D721Med (cell line): ENCODE data around the gene DLGAP1.

ENCODE experiments used
- DNase-seq: peaks from one replicate; pipeline ENCODE4 v3.0.0; 2011; ENCODE audit warnings: low spot score; ENCODE audit not compliant: insufficient read length
- FAIRE-seq: peaks from 2 replicates; lab custom pipeline; 2011; peaks lifted over from hg19 to GRCh38; lab: Jason Lieb, UNC
- TF ChIP-seq, protein P1 (sequence below): IDR thresholded peaks from 2 replicates; pipeline ENCODE4 v1.5.1; 2012; ENCODE audit warnings: mild to moderate bottlenecking, control low read depth; ENCODE audit not compliant: insufficient read depth; ENCODE audit errors: missing control alignments

DLGAP1 gene

DNA sequence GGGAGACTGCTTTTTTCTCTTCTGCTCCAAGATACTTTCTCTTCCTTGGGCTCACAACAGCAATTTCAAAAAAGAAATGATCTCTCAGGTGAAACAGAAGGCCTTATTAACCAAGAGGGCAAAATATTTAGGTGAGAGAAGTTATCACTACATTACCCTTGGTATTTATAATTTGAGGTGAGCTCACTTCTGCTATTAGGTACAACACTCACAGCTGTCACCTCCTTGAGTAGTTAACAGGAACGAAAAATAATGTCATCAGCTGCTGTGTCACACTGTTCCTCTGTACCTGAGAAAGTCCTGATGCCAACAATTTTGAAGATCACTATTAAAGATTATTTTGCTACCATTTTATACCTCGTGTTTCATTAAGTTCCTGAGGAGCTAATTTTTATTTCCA lies 205.0 kb downstream of the DLGAP1 start:
- TF ChIP-seq, protein P1, sequence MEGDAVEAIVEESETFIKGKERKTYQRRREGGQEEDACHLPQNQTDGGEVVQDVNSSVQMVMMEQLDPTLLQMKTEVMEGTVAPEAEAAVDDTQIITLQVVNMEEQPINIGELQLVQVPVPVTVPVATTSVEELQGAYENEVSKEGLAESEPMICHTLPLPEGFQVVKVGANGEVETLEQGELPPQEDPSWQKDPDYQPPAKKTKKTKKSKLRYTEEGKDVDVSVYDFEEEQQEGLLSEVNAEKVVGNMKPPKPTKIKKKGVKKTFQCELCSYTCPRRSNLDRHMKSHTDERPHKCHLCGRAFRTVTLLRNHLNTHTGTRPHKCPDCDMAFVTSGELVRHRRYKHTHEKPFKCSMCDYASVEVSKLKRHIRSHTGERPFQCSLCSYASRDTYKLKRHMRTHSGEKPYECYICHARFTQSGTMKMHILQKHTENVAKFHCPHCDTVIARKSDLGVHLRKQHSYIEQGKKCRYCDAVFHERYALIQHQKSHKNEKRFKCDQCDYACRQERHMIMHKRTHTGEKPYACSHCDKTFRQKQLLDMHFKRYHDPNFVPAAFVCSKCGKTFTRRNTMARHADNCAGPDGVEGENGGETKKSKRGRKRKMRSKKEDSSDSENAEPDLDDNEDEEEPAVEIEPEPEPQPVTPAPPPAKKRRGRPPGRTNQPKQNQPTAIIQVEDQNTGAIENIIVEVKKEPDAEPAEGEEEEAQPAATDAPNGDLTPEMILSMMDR = no peak
- DNase-seq = no peak
- FAIRE-seq = peak; percentile 56

DNA sequence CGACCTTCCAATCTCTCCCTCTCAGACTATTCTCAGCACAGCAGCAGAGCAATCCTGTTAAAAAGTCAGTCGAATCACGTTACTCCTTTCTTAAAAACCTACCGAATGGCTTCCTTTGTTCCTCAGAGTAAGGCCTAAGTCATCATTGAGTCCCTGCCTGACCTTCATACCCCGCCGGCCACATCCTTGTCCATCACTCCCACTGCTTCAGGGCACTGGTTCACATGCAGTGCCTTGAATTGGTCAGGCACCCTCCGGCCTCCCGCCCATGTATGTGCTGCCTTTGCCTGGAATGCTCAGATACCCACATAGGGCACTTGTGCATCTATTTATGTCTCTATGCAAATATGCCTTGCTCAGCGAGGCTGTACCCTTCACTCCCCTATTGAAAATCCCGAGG lies 206.4 kb downstream of the DLGAP1 start:
- FAIRE-seq (no peak), DNase-seq (no peak)
- TF ChIP-seq, protein P1 = no peak

DNA sequence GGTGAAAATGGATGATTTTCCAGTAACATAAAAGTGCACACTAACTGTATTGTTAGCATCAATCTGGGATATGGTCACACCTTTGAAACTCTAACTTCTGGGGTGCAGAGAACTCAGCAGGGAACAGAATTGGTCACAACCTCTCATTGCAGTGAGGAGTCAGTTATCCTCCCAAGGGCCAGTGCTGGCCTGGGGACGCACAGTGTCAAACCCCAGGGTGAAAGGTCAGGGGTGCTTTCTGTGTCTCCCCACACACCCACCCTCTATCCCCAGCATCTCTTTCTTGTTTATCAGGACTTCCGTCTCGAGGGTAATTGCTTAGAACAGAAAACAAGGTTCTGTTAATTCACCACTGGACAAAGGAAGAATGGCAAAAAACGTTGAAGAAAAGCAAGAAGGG lies 208.7 kb downstream of the DLGAP1 start:
- FAIRE-seq = no peak
- no peak for DNase-seq
- TF ChIP-seq, protein P1 = no peak

DNA sequence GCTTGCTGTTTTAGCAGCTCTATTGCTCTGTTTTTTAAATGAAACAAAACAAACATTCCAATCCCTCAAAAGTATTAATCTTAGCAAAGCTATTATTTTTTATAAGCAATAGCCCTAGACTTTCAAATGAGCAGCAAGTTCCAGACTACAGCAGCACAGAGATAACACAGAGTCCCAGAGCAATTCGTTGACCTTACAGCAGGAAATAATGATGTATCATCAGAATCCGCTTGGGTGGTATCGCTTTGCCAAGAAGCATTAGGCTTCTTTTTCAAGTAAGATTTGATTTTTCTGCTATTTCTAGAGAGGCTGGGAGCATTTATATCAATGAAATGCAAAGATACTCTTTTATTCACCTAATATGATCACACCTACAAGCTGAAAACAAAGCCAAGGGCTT lies 209.7 kb downstream of the DLGAP1 start:
- TF ChIP-seq, protein P1 = no peak
- DNase-seq (no peak), FAIRE-seq (no peak)

DNA sequence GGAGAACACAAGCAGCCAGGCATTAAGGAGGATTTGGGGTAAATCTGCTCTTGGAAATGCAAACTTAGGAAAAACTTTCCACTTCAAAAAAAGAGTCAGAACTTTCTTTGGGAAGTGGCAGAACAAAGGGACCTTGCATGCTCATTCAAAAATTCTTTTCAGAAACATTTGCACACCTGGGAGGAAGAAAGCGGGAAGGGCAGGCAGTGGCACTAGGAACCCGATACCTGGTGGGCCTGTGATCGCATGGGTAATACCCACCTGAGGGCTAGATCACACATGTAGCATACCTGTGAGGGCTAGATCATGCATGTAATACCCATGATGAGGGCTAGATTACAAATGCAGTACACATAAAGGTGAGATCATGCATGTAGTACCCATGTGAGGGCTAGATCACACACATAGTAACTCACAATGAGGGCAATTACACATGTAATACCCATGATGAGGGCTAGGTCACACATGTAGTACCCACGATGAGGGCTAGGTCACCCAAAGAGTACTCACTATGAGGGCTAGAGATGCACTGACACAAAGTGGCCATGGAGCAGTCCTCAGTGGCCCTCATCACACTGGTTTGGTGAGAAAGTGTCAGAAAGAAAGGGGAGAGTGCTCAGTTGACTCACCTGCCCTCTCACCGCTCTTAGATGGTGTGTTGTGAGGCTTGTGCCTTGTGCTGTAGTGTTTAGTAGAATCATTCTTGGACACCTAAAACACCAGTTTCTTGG lies 212.5 kb downstream of the DLGAP1 start:
- no peak for DNase-seq
- TF ChIP-seq, protein P1 = no peak
- no peak for FAIRE-seq

DNA sequence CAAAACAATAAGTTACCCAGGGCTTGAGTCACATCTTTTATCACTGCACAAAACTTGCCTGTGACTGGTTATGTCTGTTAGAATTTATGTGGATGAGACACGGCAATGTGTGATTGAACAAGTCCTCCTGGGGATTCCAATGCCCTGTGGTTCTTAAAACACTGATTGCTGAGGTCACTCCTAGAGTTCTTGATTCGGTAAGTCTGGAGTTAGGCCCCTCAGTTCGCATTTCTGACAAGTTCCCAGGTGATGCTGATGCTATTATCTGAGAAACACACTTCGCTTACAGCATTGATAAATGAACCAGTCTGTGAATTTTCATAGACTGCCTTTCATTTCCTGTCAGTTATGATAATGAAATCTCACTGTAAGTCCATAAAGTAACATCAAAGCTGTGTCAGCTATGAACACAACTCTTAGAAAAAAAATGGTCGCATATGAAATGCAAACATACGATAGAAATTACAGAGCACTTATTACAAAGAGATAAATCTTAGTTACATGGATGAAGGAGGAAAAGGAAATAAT lies 214.0 kb downstream of the DLGAP1 start:
- DNase-seq (no peak), FAIRE-seq (no peak)
- TF ChIP-seq, protein P1 = no peak

DNA sequence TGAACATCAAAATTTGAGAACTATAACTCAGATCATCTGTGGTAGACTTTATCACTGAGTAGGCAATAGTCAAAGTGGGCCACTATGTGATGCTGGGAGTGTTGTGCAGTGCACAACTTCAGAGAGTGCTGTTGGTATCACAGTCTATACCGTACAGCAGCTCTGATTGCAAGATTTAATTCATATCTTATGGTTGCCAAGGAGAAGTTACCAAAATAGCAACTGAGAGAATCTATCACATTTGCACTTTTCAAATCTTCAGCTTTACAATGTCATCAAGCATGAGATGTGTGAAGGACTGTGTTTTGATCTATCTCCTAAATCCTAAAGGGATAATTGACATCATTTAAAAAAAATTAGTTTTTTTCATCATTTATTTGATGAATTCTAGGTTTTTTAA lies 216.1 kb downstream of the DLGAP1 start:
- FAIRE-seq = no peak
- TF ChIP-seq, protein P1 = no peak

More for the DNA sequence above, 216.1 kb downstream of the DLGAP1 start:
- DNase-seq = no peak
